GM12878 (cell line): Measurements from ENCODE around the gene CNDP2. TPM values are rescaled to one million over a fixed set of nuclear protein-coding genes. Genes with fewer than 3 reads are reported as not detected.

ENCODE experiments used
- ATAC-seq: fragments of 200-7000 bp; cut with Tn5 transposase; 3 replicates; pipeline ENCODE4 v1.9.1; 2020; ENCODE audit warnings: mild to moderate bottlenecking, moderate library complexity
- BruUV-seq: library from RNA; stranded (reverse); fragments of 400-500 nt; replicated peaks from 2 replicates; lab custom pipeline; 2021; lab: Mats Ljungman, UMichigan
- CTCF ChIA-PET: fragments of 300-600 bp; sonication (Branson Sonifier 250); formaldehyde crosslinking; extraction: SDS; loops from one replicate; lab custom pipeline; 2021; ENCODE audit warnings: inconsistent platforms; lab: Yijun Ruan, JAX
- POLR2A ChIA-PET: fragments of 350-600 bp; formaldehyde crosslinking; extraction: SDS; loops from one replicate; lab custom pipeline; 2021; ENCODE audit warnings: inconsistent platforms; lab: Charles Lee
- RAD21 ChIA-PET: fragments of 300-600 bp; sonication (Branson Sonifier 250); formaldehyde crosslinking; loops from one replicate; lab custom pipeline; 2023; ENCODE audit warnings: antibody characterized with exemption; ENCODE audit not compliant: unreplicated experiment; lab: Charles Lee
- SMC1A ChIA-PET: fragments of 300-600 bp; sonication (Branson Sonifier 250); formaldehyde crosslinking; loops from one replicate; lab custom pipeline; 2023; ENCODE audit not compliant: unreplicated experiment, uncharacterized antibody; lab: Charles Lee
- DNase-seq: peaks from one replicate; pipeline ENCODE4 v3.0.0-alpha.2; 2011; ENCODE audit warnings: low read depth, low spot score
- FAIRE-seq: peaks from 3 replicates; lab custom pipeline; 2011; peaks lifted over from hg19 to GRCh38; lab: Jason Lieb, UNC
- H2AFZ ChIP-seq: 2 replicates; pipeline ENCODE4 v1.6.0; 2011; ENCODE audit warnings: low read depth, low read length, control low read depth; ENCODE audit not compliant: control insufficient read depth
- H3K27ac ChIP-seq: 2 replicates; pipeline ENCODE4 v1.5.1; 2011; ENCODE audit warnings: control low read depth; ENCODE audit not compliant: control insufficient read depth, insufficient read depth
- H3K27me3 ChIP-seq, 2 experiments: replicated peaks in 1 of 2; 2 replicates each; pipeline versions ENCODE4 v1.6.0 to v1.6.1; 2011; ENCODE audit warnings: low read length in 1 of 2; ENCODE audit not compliant: control insufficient read depth in 2 of 2, insufficient read depth in 2 of 2
- H3K36me3 ChIP-seq, 2 experiments: 2 replicates each; pipeline ENCODE4 v1.5.1; 2011; ENCODE audit warnings: low read length in 1 of 2; ENCODE audit not compliant: control insufficient read depth in 2 of 2, insufficient read depth in 2 of 2
- H3K4me1 ChIP-seq: 2 replicates; pipeline ENCODE4 v1.6.1; 2011; ENCODE audit warnings: mild to moderate bottlenecking, low read length, moderate library complexity, mixed read lengths; ENCODE audit not compliant: control insufficient read depth, insufficient read depth
- H3K4me2 ChIP-seq: 2 replicates; pipeline ENCODE4 v1.6.0; 2011; ENCODE audit warnings: control low read depth; ENCODE audit not compliant: control insufficient read depth, insufficient read depth
- H3K4me3 ChIP-seq: fragments of 200-600 bp; sonication (generic); 2 replicates; pipeline ENCODE4 v1.5.1; 2016
- H3K79me2 ChIP-seq: 2 replicates; pipeline ENCODE4 v1.6.0; 2011; ENCODE audit warnings: low read length; ENCODE audit not compliant: control insufficient read depth, insufficient read depth
- H3K9ac ChIP-seq: 2 replicates; pipeline ENCODE4 v1.8.0; 2011; ENCODE audit warnings: low read length, control low read depth, mixed read lengths; ENCODE audit not compliant: control insufficient read depth, insufficient read depth
- H3K9me3 ChIP-seq: replicated peaks from 3 replicates; pipeline ENCODE4 v1.5.1; 2011; ENCODE audit warnings: mild to moderate bottlenecking, low read length; ENCODE audit not compliant: control insufficient read depth, insufficient read depth
- H4K20me1 ChIP-seq: 2 replicates; pipeline ENCODE4 v1.6.0; 2011; ENCODE audit not compliant: control insufficient read depth, insufficient read depth
- POLR2A ChIP-seq: IDR thresholded peaks from 2 replicates; pipeline ENCODE4 v1.6.1; 2011; ENCODE audit warnings: low read depth, mild to moderate bottlenecking, low read length
- ZNF592 ChIP-seq: fragments of 450-650 bp; IDR thresholded peaks from 2 replicates; pipeline ENCODE4 v1.6.1; 2017; ENCODE audit warnings: mild to moderate bottlenecking, moderate library complexity
- WGBS: methylation state at CpG from one replicate; pipeline ENCODE4 v1.1.6; 2016; ENCODE audit warnings: low lambda C conversion rate; ENCODE audit not compliant: insufficient replicate concordance, insufficient coverage; ENCODE audit errors: missing lambda C conversion rate; 5-methylcytosine and 5-hydroxymethylcytosine counted together
- in situ Hi-C: fragments of 300-500 bp; cut with MboI; formaldehyde crosslinking; loops from 9 replicates; pipeline ENCODE4 v1.14.3; 2018; ENCODE audit warnings: mixed read lengths
- intact Hi-C: fragments of 100-400 bp; cut with micrococcal nuclease; formaldehyde crosslinking; loops from one replicate; pipeline ENCODE4 v1.14.2; 2022; ENCODE audit not compliant: unreplicated experiment
- polyA plus RNA-seq, 11 experiments: library from polyadenylated mRNA; depleted of rRNA in 4 of 11; unstranded in 6 of 11; stranded (reverse) in 5 of 11; fragments of >200 nt; fragmentation: Nextera tagmentation in 4 of 11; fragmentation: Illumina TruSeq in 1 of 11; extraction: Ambion mirVana in 4 of 11; extraction: Trizol in 1 of 11; gene quantifications; 1 replicate in 1 of 11; 2 replicates in 10 of 11; pipeline versions ENCODE4 v1.2.1 to v1.2.3, GENCODE V29; 2011 to 2016; ENCODE audit warnings: inconsistent platforms in 2 of 11, missing spikeins in 2 of 11, low read depth in 1 of 11
- total RNA-seq, 4 experiments: library from RNA; depleted of rRNA in 3 of 4; stranded (reverse); fragments of >200 nt in 3 of 4; fragmentation: Illumina TruSeq in 1 of 4; extraction: Trizol in 1 of 4; gene quantifications; 2 replicates each; pipeline versions ENCODE4 v1.2.1 to v1.2.3, GENCODE V29; 2013 to 2021

Gene CNDP2
- total and polyA plus RNA-seq, 10 of the 15 experiments (the other 5 are each of a cell fraction or from before 2014, with no cell fraction given) = 63.5 to 213 (median 158) TPM

- Histone ChIP-seq H3K27ac (no peak overlapping the region), H3K36me3 (peaks cover 44 to 46% of the 10 kb centered on the region in 2 experiments), H3K9ac (no peak overlapping the region), H3K79me2 (no peaks in the 10 kb centered on the region), H2AFZ (no peak overlapping the region), H3K4me3 (no peak overlapping the region), H3K9me3 (no peaks in the 10 kb centered on the region), H3K4me2 (no peak overlapping the region), H3K4me1 (no peaks in the 10 kb centered on the region), H3K27me3 (no peaks in the 10 kb centered on the region), H4K20me1 (no peaks in the 10 kb centered on the region; the same call in 1 of the 2 replicates)
- SMC1A ChIA-PET = no interaction called here
- in situ Hi-C loops = no loop called here
- ATAC-seq (no peak), FAIRE-seq (no peak), DNase-seq (no peak)
- TF ChIP-seq POLR2A (0 out of 2 replicates have a peak, but pooled peaks have one; percentile 52), ZNF592 (no peak)
- CTCF ChIA-PET = no interaction called here
- intact Hi-C loops = no loop called here
- 92% methylated on average over 26 of the region's 27 CpGs for WGBS
- BruUV-seq = no TSS peak
- RAD21 ChIA-PET = no interaction called here
- POLR2A ChIA-PET = no interaction called here
Observed at GRCh38 chr18:74513149-74513882, 17.2 kb downstream of the CNDP2 start.
